Omental fat pad (tissue), 4 donors: ENCODE results near the gene FOXF1. TPM values are rescaled to one million over a fixed set of nuclear protein-coding genes. Genes with fewer than 3 reads are reported as not detected.

ENCODE experiments used
- ATAC-seq: fragments of 150-250 bp; one replicate; pipeline ENCODE4 v1.9.1; 2016; ENCODE audit warnings: mild to moderate bottlenecking, moderate library complexity; ENCODE audit not compliant: low FRiP score
- DNase-seq: peaks from one replicate; pipeline ENCODE4 v3.0.0-alpha.2; 2019; ENCODE audit warnings: low spot score
- CTCF ChIP-seq, 3 donors: fragments of 450-650 bp; IDR thresholded peaks; one replicate each; pipeline ENCODE4 v1.5.1; 2016 to 2017; ENCODE audit warnings: antibody characterized with exemption in 3 of 3, mild to moderate bottlenecking in 3 of 3, moderate library complexity in 2 of 3
- total RNA-seq, 4 donors: library from RNA; depleted of rRNA; stranded (reverse); fragments of >200 nt; gene quantifications; one replicate each; pipeline ENCODE4 v1.1.0, GENCODE V29; 2016

FOXF1 gene
- total RNA-seq, 4 donors from 2014 or later, result 0.88 to 6.6 (median 1.4) TPM

- DNase-seq, result no peak
- ATAC-seq, result no peak
- no peak for TF ChIP-seq CTCF (IDR thresholded peaks at IDR 0.05)
Measured at GRCh38 chr16:86499889-86500707, 10.2 kb upstream of the FOXF1 start.

GRCh38 chr16:86500708-86501510 is 9.4 kb upstream of the FOXF1 start:
- ATAC-seq (no peak), DNase-seq (no peak)
- TF ChIP-seq CTCF (IDR thresholded peaks at IDR 0.05), result no peak

- ATAC-seq (no peak), DNase-seq (no peak)
- no peak for TF ChIP-seq CTCF (IDR thresholded peaks at IDR 0.05)
Measured at GRCh38 chr16:86501989-86502855, 8.1 kb upstream of the FOXF1 start.

- no peak for ATAC-seq
- no peak for DNase-seq
- no peak for TF ChIP-seq CTCF (IDR thresholded peaks at IDR 0.05)
Measured at GRCh38 chr16:86502856-86503748, 7.2 kb upstream of the FOXF1 start.

- no peak for TF ChIP-seq CTCF (IDR thresholded peaks at IDR 0.05)
- DNase-seq (no peak), ATAC-seq (no peak)
Measured at GRCh38 chr16:86503830-86504229, 6.5 kb upstream of the FOXF1 start.
